ENCODE results near the gene MRPS5. TPM values are rescaled to one million over a fixed set of nuclear protein-coding genes. Genes with fewer than 3 reads are reported as not detected.

MRPS5 gene
- total and polyA plus RNA-seq, 2 donors (not counting 1 experiment from before 2014, with no cell fraction given): 46.3 to 48.0 TPM

DNA sequence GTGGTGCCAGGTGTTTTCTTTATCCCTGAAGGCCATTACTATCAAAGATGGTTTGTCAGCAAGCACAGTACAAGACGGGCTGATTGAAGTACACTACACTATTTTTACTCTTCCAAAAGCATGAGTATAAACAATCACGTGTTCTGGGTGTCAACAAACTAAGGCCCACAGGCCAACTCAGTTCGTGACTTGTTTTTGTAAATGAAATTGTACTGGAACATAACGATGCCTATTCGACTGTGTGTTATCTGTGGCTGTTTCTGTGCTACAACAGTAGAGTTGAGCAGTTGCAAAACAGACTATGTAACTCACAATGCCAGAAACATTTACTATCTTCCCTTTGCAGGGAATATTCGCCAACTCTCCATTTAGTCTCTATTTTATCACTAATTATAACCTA, 12.3 kb downstream of the MRPS5 start:
- Histone ChIP-seq H3K4me1 (ENCODE audit: control insufficient read depth in 2 of 2, insufficient read depth in 2 of 2, low read length in 2 of 2) (no peaks in the 10 kb centered on the region), H3K36me3 (replicated peaks in 1 of 2; ENCODE audit: control extremely low read depth in 1 of 2, control insufficient read depth in 1 of 2, extremely low read depth in 1 of 2, insufficient read depth in 2 of 2, low read length in 1 of 2) (peaks cover 18 to 78% of the 10 kb centered on the region in 2 experiments), H3K79me2 (ENCODE audit: control insufficient read depth, insufficient read depth, low read length) (no peaks in the 10 kb centered on the region), H3K4me2 (replicated peaks; ENCODE audit: low read depth, low read length, poor library complexity, severe bottlenecking) (no peak overlapping the region), H3K27me3 (replicated peaks in 1 of 4; ENCODE audit: control extremely low read depth in 1 of 4, control insufficient read depth in 3 of 4, insufficient read depth in 4 of 4, low read length in 3 of 4) (no peaks in the 10 kb centered on the region), H4K20me1 (ENCODE audit: control insufficient read depth, insufficient read depth, low read length, poor library complexity, severe bottlenecking) (no peaks in the 10 kb centered on the region), H3K9ac (ENCODE audit: low read length) (no peak overlapping the region), H2AFZ (ENCODE audit: insufficient read depth, low read depth, low read length, poor library complexity, severe bottlenecking) (no peak overlapping the region), H3K4me3 (ENCODE audit: control extremely low read depth in 1 of 5, extremely low read depth in 1 of 5, insufficient read depth in 1 of 5, low read depth in 2 of 5, low read length in 4 of 5) (no peak overlapping the region), H3K27ac (ENCODE audit: low read length in 2 of 2) (no peak overlapping the region), H3K9me3 (ENCODE audit: control extremely low read depth in 1 of 3, control insufficient read depth in 2 of 3, insufficient read depth in 1 of 3, low read length in 2 of 3) (no peaks in the 10 kb centered on the region)
- ChIA-PET POLR2A (no interaction called here), CTCF (no interaction called here)
- Mint-ChIP-seq H3K9me3 (ENCODE audit: insufficient read depth) (no peaks in the 10 kb centered on the region), H3K4me1 (no peaks in the 10 kb centered on the region), H3K4me3 (no peak overlapping the region), H3K27me3 (no peaks in the 10 kb centered on the region), H3K27ac (no peak overlapping the region)
- WGBS (ENCODE audit: insufficient coverage): 100% methylated on average over 2 of the region's 6 CpGs
- ATAC-seq (ENCODE audit: low read depth): no peak
- no peak for TF ChIP-seq EZH2 (IDR thresholded peaks at IDR 0.05; ENCODE audit: borderline replicate concordance, insufficient read depth, low read depth, low read length, poor library complexity, severe bottlenecking)
- TF ChIP-seq, protein P1, sequence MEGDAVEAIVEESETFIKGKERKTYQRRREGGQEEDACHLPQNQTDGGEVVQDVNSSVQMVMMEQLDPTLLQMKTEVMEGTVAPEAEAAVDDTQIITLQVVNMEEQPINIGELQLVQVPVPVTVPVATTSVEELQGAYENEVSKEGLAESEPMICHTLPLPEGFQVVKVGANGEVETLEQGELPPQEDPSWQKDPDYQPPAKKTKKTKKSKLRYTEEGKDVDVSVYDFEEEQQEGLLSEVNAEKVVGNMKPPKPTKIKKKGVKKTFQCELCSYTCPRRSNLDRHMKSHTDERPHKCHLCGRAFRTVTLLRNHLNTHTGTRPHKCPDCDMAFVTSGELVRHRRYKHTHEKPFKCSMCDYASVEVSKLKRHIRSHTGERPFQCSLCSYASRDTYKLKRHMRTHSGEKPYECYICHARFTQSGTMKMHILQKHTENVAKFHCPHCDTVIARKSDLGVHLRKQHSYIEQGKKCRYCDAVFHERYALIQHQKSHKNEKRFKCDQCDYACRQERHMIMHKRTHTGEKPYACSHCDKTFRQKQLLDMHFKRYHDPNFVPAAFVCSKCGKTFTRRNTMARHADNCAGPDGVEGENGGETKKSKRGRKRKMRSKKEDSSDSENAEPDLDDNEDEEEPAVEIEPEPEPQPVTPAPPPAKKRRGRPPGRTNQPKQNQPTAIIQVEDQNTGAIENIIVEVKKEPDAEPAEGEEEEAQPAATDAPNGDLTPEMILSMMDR (IDR thresholded peaks at IDR 0.05): no peak
- DNase-seq: no peak
- intact Hi-C loops (cut with micrococcal nuclease): no loop called here

DNA sequence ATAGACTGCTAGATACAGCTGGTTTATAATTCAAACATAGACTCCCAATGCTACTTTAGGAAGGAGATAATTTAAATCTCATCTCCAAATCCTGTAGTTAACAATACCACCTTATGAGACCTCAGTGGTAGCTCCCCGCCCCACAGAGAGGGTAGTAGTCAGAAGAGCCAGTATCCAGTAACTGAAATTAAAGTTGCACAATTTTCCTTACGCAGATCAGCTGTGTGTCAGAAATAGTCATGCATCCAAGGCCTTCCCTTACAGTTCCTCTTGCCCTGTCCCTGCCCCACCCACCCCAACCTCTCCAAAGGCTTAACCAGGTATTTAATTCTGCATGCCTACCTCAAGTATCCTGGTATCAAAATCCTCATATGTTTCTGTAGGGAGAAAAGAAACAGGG, 15.5 kb downstream of the MRPS5 start:
- peaks cover 17 to 69% of the 10 kb centered on the region in 2 experiments for H3K36me3 ChIP-seq (replicated peaks in 1 of 2; ENCODE audit: control extremely low read depth in 1 of 2, control insufficient read depth in 1 of 2, extremely low read depth in 1 of 2, insufficient read depth in 2 of 2, low read length in 1 of 2)
- ATAC-seq (ENCODE audit: low read depth) (no peak), DNase-seq (no peak)
- H3K79me2 ChIP-seq (ENCODE audit: control insufficient read depth, insufficient read depth, low read length): no peaks in the 10 kb centered on the region
- H3K27me3 ChIP-seq (replicated peaks in 1 of 4; ENCODE audit: control extremely low read depth in 1 of 4, control insufficient read depth in 3 of 4, insufficient read depth in 4 of 4, low read length in 3 of 4): no peaks in the 10 kb centered on the region
- H3K9ac ChIP-seq (ENCODE audit: low read length): no peak overlapping the region
- H2AFZ ChIP-seq (ENCODE audit: insufficient read depth, low read depth, low read length, poor library complexity, severe bottlenecking): no peak overlapping the region
- Mint-ChIP-seq H3K27ac (no peak overlapping the region), H3K4me3 (no peak overlapping the region), H3K9me3 (ENCODE audit: insufficient read depth) (no peaks in the 10 kb centered on the region), H3K4me1 (no peaks in the 10 kb centered on the region), H3K27me3 (no peaks in the 10 kb centered on the region)
- ChIA-PET POLR2A (no interaction called here), CTCF (interaction anchor here (1.2 to 1.4 kb wide), 2 partner anchors 11 to 29 kb away, joined by 4 read pairs; no protein-coding TSS in a partner anchor)
- H3K4me1 ChIP-seq (ENCODE audit: control insufficient read depth in 2 of 2, insufficient read depth in 2 of 2, low read length in 2 of 2): no peaks in the 10 kb centered on the region
- intact Hi-C loops (cut with micrococcal nuclease): no loop called here
- H3K27ac ChIP-seq (ENCODE audit: low read length in 2 of 2): no peak overlapping the region
- no peaks in the 10 kb centered on the region for H3K9me3 ChIP-seq (ENCODE audit: control extremely low read depth in 1 of 3, control insufficient read depth in 2 of 3, insufficient read depth in 1 of 3, low read length in 2 of 3)
- no peak overlapping the region for H3K4me2 ChIP-seq (replicated peaks; ENCODE audit: low read depth, low read length, poor library complexity, severe bottlenecking)
- WGBS (ENCODE audit: insufficient coverage): 100% methylated on average over 1 of the region's 2 CpGs
- TF ChIP-seq, protein P1 (IDR thresholded peaks at IDR 0.05): no peak
- no peak for TF ChIP-seq EZH2 (IDR thresholded peaks at IDR 0.05; ENCODE audit: borderline replicate concordance, insufficient read depth, low read depth, low read length, poor library complexity, severe bottlenecking)
- H3K4me3 ChIP-seq (ENCODE audit: control extremely low read depth in 1 of 5, extremely low read depth in 1 of 5, insufficient read depth in 1 of 5, low read depth in 2 of 5, low read length in 4 of 5): no peak overlapping the region
- no peaks in the 10 kb centered on the region for H4K20me1 ChIP-seq (ENCODE audit: control insufficient read depth, insufficient read depth, low read length, poor library complexity, severe bottlenecking)

Data from B cell (primary cell).